Measurements from ENCODE around the gene GPR101. TPM values are rescaled to one million over a fixed set of nuclear protein-coding genes. Genes with fewer than 3 reads are reported as not detected.

The GPR101 gene
- total RNA-seq: not detected

- Histone ChIP-seq H3K36me3 (no peaks in the 10 kb centered on the region), H3K4me3 (peak within 1 kb of the TSS in 1 of 2 donors; percentile 30), H3K9me3 (no peaks in the 10 kb centered on the region), H3K27me3 (peaks cover 52% of the 10 kb centered on the region), H3K4me1 (peaks cover 0 to 32% (median 3%) of the 10 kb centered on the region in 3 donors), H3K27ac (no peak within 1 kb of the TSS)
- no peak for ATAC-seq
- TF ChIP-seq POLR2A (IDR thresholded peaks at IDR 0.05) (no peak), CTCF (IDR thresholded peaks at IDR 0.05) (no peak), POLR2AphosphoS5 (IDR thresholded peaks at IDR 0.05) (no peak), EP300 (IDR thresholded peaks at IDR 0.05) (no peak)
- 0 to 38% methylated on average over 3 to 7 of the region's 68 CpGs for WGBS, 2 donors (ENCODE audit: low coverage in 1 of 2)
Observed at GRCh38 chrX:137033774-137034507, at the start of gene GPR101. GPR101 (minus strand) TSS chrX:137033995; CDS start chrX:137031674, 2,321 bp downstream.

- ATAC-seq: no peak
Observed at GRCh38 chrX:137081239-137081638, 47.4 kb upstream of the GPR101 start.

GRCh38 chrX:137072396-137072795, 38.6 kb upstream of the GPR101 start:
- Histone ChIP-seq H3K27ac (no peak overlapping the region), H3K36me3 (no peaks in the 10 kb centered on the region), H3K4me3 (no peak overlapping the region), H3K9me3 (no peaks in the 10 kb centered on the region), H3K27me3 (no peaks in the 10 kb centered on the region), H3K4me1 (no peaks in the 10 kb centered on the region)
- WGBS, 2 donors (ENCODE audit: low coverage in 1 of 2): 44% methylated on average over 1 of the region's 1 CpG; no CpG with 5 or more reads in 1 of the 2 donors
- TF ChIP-seq POLR2AphosphoS5 (IDR thresholded peaks at IDR 0.05): no peak
- TF ChIP-seq CTCF (IDR thresholded peaks at IDR 0.05): no peak
- TF ChIP-seq POLR2A (IDR thresholded peaks at IDR 0.05): no peak
- TF ChIP-seq EP300 (IDR thresholded peaks at IDR 0.05): no peak
- ATAC-seq: no peak

More at GRCh38 chrX:137081239-137081638, 47.4 kb upstream of the GPR101 start:
- H3K9me3 ChIP-seq: peaks cover 0 to 6% (median 2%) of the 10 kb centered on the region in 3 donors
- H3K27me3 ChIP-seq: no peaks in the 10 kb centered on the region
- no peaks in the 10 kb centered on the region for H3K4me1 ChIP-seq
- TF ChIP-seq POLR2A (IDR thresholded peaks at IDR 0.05) (no peak), EP300 (IDR thresholded peaks at IDR 0.05) (no peak), CTCF (IDR thresholded peaks at IDR 0.05) (no peak), POLR2AphosphoS5 (IDR thresholded peaks at IDR 0.05) (no peak)
- H3K36me3 ChIP-seq: no peaks in the 10 kb centered on the region
- no peak overlapping the region for H3K4me3 ChIP-seq
- no peak overlapping the region for H3K27ac ChIP-seq
- 56 to 85% methylated on average over 1 to 2 of the region's 2 CpGs for WGBS, 2 donors (ENCODE audit: low coverage in 1 of 2)

- TF ChIP-seq POLR2A (IDR thresholded peaks at IDR 0.05) (no peak), EP300 (IDR thresholded peaks at IDR 0.05) (no peak), POLR2AphosphoS5 (IDR thresholded peaks at IDR 0.05) (no peak), CTCF (IDR thresholded peaks at IDR 0.05) (no peak)
- ATAC-seq: no peak
- no peak overlapping the region for H3K27ac ChIP-seq
- H3K4me3 ChIP-seq: no peak overlapping the region
- no peaks in the 10 kb centered on the region for H3K36me3 ChIP-seq
- no peaks in the 10 kb centered on the region for H3K9me3 ChIP-seq
- no peaks in the 10 kb centered on the region for H3K4me1 ChIP-seq
- H3K27me3 ChIP-seq: no peaks in the 10 kb centered on the region
- WGBS, 2 donors (ENCODE audit: low coverage in 1 of 2): 33 to 44% methylated on average over 1 to 2 of the region's 2 CpGs
Observed at GRCh38 chrX:137071596-137071995, 37.8 kb upstream of the GPR101 start.

- H3K4me1 ChIP-seq: no peaks in the 10 kb centered on the region
- H3K9me3 ChIP-seq: no peaks in the 10 kb centered on the region
- WGBS, 2 donors (ENCODE audit: low coverage in 1 of 2): 50% methylated on average over 2 of the region's 2 CpGs; no CpG with 5 or more reads in 1 of the 2 donors
- no peak overlapping the region for H3K4me3 ChIP-seq
- ATAC-seq: no peak
- H3K27me3 ChIP-seq: no peaks in the 10 kb centered on the region
- H3K27ac ChIP-seq: no peak overlapping the region
- no peak for TF ChIP-seq POLR2AphosphoS5 (IDR thresholded peaks at IDR 0.05)
- H3K36me3 ChIP-seq: no peaks in the 10 kb centered on the region
Observed at GRCh38 chrX:137067147-137067546, 33.4 kb upstream of the GPR101 start.

All from gastroesophageal sphincter (tissue), 4 donors.